Stimulated activated CD8-positive, alpha-beta memory T cell treated with anti-CD3 and anti-CD28 coated beads, Interleukin-4, amount 100 ng/mL, for 1 hour (primary cell): ENCODE measurements around the gene UBE2F.
"Not testable (repeated sequence)": the region's sequence is repeated elsewhere in the genome, so short reads cannot be mapped to it uniquely, and the experiment has no call there.

ENCODE experiments used
- DNase-seq, 2 donors: peaks; one replicate each; pipeline ENCODE4 v3.0.0-alpha.2; 2020; ENCODE audit warnings: low read depth in 2 of 2, low spot score in 1 of 2

Gene UBE2F

DNA sequence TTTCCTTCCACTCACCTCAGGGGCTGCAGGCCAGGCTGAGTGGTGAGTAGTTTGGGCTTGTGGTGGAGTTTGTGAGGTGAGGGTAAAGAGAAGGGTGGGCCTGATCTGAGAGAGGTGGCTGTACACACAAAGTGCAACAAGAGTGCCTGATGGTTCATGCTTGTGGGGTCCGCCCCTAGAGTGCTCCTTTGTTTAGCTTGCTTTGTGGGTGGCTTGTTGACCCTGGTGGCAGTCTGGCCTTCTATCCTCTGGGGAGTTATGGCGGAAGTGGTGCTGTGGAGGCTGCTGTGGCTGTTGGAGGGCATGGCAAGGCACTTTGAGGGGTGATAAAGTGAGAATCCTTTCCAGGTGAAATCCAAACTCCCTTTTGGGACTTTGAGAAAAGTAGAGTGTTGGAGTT, 10.6 kb downstream of the UBE2F start:
- DNase-seq, result no peak

GRCh38 chr2:237978058-237978712, 11.4 kb downstream of the UBE2F start:
- DNase-seq, result no peak

- no peak for DNase-seq
These were observed 12.5 kb downstream of the UBE2F start for GRCh38 chr2:237979331-237979730.

GRCh38 chr2:237980087-237980486, 13.3 kb downstream of the UBE2F start:
- DNase-seq, result no peak

DNA sequence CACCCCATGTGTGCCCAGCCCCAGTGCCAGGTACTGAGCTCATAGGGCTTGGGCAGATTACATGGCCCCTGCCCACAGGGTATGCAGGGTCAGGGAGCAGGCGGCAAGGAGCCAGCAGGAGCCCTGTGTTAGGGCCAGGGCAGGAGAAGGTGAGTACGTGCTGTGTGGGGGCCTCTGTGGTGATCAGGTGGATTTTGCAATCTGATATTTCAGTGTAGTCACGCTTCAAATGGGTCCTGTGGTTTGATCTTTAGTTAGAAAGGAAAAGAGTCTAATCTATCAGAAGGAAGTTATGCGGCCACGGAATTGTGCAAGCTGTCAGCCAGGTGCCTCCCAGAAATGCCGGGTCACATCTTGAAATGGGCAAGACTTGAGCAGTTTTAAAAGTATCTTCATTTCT, 13.9 kb downstream of the UBE2F start:
- no peak for DNase-seq

DNA sequence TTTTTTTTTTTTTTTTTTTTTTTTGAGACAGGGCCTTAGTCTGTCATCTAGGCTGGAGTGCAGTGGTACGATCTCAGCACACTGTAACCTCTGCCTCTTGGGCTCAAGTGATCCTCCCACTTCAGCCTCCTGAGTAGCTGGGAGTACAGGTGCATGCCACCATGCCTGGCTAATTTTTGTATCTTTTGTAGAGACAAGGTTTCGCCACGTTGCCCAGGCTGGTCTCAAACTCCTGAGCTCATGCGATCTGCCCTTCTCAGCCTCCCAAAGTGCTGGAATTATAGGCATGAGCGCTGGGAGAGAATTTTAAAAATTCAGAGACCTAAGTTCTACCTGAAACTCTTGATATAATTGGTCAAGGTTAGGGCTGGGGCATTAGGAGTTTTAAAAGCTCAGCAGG, 14.8 kb downstream of the UBE2F start:
- not testable (repeated sequence) for DNase-seq

- no peak for DNase-seq
These were observed 15.4 kb downstream of the UBE2F start for GRCh38 chr2:237982039-237982725.

- no peak for DNase-seq
These were observed 17.1 kb downstream of the UBE2F start for GRCh38 chr2:237983922-237984321.

GRCh38 chr2:237987268-237987667, 20.5 kb downstream of the UBE2F start:
- no peak for DNase-seq

DNA sequence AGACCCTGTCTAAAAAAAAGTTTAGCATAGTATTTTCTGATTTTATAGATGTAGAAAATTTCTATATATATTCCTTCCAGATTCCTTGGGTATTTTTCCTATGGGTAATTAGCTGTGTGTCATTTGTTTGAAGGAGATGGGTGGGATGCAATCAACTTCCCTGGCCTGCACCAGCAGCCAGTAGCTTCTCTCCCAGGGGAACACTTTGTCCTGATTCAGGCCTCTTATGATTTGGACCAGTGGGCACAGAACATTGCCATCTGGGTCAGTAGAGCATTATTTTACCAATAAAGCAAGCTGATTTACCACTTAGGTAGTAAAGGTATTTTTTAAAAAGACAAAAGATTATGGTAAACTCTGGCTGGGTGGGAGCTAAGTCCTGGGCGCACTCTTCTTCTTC, 26.9 kb downstream of the UBE2F start:
- no peak for DNase-seq

- DNase-seq, result no peak
These were observed 28.2 kb downstream of the UBE2F start for GRCh38 chr2:237995036-237995435.

DNA sequence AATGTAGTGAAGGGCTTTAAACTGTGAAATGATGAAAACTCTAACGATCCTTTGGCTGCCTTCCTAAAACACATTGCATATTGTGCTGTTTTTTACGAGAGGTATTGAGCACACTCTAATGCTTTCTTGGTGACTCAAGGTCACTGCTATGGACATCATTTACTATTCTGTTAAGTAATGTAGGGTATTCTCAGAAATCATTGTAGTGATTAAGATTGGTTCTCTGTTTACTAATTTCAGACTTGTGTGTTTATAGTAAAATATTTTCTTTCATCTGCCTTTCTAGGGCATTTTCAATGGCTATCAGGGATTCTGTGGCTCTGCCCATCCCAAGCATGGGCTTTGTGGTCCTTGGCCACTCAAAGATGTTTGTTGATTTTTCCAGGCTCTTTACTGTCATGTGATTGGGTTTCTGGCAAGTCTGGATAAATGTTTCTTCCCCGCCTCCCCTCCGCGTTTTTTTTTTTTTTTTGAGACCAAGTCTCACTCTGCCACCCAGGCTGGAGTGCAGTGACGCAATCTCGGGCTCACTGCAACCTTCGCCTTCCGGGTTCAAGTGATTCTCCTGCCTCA, 29.3 kb downstream of the UBE2F start:
- no peak for DNase-seq

DNA sequence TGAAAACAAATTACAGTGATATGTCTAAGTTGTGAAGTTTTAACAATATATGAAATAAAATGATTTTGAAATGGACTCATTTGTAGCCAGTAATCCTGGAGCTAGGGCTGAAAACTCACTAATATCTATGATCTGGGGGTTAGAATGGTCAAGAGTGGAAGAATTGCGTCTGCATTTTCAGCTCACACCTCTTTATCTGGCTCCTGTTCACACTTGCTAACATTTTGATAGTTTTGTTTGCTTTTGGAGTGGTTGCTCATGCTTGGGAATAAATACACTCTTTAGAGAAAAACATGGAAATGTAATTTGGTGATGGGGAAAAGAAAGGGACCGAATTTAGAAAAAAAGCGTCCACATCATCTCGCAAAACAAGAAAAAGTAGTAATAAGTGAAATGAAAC, 30.7 kb downstream of the UBE2F start:
- no peak for DNase-seq

GRCh38 chr2:237998530-237998929, 31.7 kb downstream of the UBE2F start:
- DNase-seq, result no peak

DNA sequence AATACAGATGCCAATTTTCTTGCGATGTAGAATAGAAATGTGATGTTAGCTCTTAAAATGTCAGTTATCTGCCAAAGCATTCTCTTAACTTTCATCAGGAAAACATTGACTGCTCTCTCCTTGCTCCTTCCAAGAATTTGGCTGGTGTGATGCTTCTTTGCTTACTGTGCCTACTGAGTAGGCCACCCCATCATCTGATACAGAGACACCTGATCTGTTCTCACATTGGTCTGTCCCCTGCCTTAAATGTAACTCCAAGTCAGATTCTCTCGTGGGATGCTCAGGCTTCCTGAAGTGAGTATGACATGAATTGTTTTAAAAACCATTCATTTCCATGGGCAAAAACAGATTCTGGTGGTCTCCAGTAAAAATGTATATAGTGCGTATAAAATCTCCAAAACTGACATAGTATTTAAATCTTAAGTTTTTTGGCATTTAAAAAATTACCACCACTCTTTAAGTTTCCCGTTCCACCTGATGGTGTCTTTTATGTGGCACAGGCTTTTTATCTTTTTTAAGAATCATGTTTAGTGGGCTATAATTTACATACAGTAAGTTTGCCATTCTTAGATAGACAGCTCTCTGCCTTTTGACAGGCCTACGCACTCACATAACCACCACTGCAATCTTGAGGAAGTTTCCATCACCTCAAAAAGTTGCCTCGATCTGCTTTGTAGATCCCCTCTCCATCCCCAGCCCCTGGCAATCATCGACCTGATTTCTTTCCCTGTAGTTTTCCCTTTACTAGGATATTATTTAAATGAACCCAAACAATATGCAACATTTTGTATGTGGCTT, 36.6 kb downstream of the UBE2F start:
- DNase-seq, result no peak

DNA sequence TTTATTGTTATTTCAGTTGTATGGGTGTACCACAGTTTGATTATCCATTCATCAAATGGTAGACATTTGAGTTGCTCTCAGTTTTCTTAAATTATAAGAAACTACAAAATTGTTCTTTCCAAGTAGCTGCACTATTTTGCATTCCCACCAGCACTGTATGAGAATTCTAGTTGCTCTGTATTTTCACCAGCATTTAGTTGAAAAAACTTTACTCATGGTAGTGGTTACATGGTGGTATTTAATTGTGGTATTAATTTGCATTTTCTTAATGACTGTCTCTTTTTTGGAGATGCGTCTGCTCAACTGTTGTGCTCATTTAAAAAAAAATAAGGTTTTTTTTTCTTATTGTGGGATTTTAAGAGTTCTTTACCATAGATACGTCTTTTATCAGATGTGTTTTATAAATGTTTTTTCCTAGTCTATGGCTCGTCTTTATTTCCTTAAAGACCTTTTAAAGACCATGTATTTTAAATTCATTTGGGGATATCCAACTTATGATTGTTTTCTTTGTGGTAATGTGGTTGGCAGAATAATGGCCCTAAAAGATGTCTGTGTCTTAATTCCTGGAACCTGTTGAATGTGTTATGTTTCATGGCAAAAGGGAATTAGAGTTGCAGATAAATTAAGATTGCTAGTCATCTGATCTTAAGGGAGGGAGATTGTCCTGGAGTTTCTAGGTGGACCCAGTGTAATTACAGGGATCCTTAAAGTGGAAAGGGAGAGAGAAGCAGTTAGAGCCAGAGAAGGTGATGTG, 37.4 kb downstream of the UBE2F start:
- no peak for DNase-seq

GRCh38 chr2:238005528-238005927, 38.7 kb downstream of the UBE2F start:
- no peak for DNase-seq

DNA sequence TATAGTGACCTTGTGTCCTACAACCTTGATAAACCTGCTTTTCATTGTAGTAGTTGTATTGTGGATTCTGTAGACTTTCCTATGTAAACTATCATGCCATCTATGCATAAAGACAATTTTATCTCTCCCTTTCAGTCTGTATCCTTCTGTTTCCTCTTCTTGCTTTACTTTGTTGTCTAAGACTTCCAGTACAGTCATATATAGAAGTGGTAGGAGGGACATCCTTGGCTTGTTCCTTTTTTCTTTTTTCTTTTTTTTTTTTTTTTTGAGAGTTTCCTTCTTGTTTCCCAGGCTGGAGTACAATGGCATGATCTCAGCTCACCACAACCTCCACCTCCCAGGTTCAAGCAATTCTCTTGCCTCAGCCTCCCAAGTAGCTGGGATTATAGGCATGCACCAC, 39.7 kb downstream of the UBE2F start:
- no peak for DNase-seq

- DNase-seq, result no peak
These were observed 41.1 kb downstream of the UBE2F start for GRCh38 chr2:238007924-238008323.

- DNase-seq, result no peak
These were observed 42.7 kb downstream of the UBE2F start for GRCh38 chr2:238009563-238009962.

DNA sequence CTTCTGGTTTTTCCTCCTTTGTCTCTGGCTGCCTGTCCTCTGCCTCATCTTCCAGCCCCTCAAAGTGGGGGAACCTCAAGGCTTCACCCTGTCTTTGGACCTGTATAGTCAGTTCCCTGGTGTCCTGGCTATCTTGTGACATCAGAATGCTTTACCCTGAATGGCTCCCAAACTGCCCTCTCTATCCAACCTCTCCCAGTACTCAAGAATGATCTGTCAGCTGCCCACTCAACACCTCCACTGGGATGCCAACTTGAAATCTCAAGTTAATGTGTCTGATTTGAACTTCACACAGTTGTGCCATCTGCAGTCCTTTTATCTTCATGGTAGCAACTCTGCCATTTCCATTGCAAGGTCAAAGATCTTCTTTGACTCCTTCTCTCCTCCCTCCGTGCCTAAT, 43.8 kb downstream of the UBE2F start:
- no peak for DNase-seq
